WTC11 (cell line): ENCODE results near the gene CSTPP1.

Experiments
- ATF3 ChIP-seq: sonication (generic); formaldehyde crosslinking; conservative IDR thresholded peaks from 2 replicates; pipeline ENCODE4 v1.8.1; 2022; ENCODE audit warnings: mild to moderate bottlenecking, missing genetic modification reagents
- CREB1 ChIP-seq: sonication (generic); formaldehyde crosslinking; IDR thresholded peaks from 2 replicates; pipeline ENCODE4 v1.8.0; 2023; ENCODE audit warnings: mild to moderate bottlenecking, missing genetic modification reagents
- E2F4 ChIP-seq: sonication (generic); formaldehyde crosslinking; IDR thresholded peaks from 2 replicates; pipeline ENCODE4 v1.8.1; 2022; ENCODE audit warnings: low read depth, mild to moderate bottlenecking, moderate library complexity, missing genetic modification reagents, borderline replicate concordance
- E2F5 ChIP-seq: sonication (generic); formaldehyde crosslinking; IDR thresholded peaks from 2 replicates; pipeline ENCODE4 v1.8.1; 2022; ENCODE audit warnings: mild to moderate bottlenecking, moderate library complexity, missing genetic modification reagents
- ZNF416 ChIP-seq: fragments of 250-450 bp; sonication (Bioruptor Pico); IDR thresholded peaks from 2 replicates; pipeline ENCODE4 v1.9.0; 2021; ENCODE audit warnings: mild to moderate bottlenecking, inconsistent platforms
- TF ChIP-seq, protein P1 (sequence below): fragments of 200-600 bp; IDR thresholded peaks from 2 replicates; pipeline ENCODE4 v1.8.0; 2022; ENCODE audit warnings: antibody characterized with exemption
- TF ChIP-seq, protein P2 (sequence below): sonication (generic); formaldehyde crosslinking; IDR thresholded peaks from 2 replicates; pipeline ENCODE4 v1.8.0; 2022; ENCODE audit warnings: mild to moderate bottlenecking, missing genetic modification reagents

DNA sequence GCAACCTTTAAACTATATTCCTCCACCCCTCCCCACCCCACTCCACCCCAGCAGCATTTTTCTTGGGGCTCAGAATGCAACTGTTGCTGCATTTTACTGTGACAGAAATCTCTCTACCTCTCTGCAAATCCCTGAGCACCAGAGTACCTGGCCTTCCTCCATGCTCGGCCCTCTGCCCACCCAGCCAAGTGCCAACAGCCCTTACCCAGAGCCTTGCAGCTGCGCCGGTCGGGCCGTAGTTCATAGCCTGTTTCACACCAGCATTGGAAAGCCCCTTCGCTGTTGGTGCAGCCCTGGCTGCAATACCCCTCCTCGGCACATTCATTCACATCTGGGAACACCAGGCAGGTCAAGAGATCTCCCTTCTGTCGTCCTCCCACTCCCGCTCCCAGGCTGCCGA, 41.6 kb upstream of the CSTPP1 start:
- TF ChIP-seq E2F4 (no peak), ATF3 (CRISPR knock-in tag) (no peak), CREB1 (CRISPR knock-in tag) (no peak), E2F5 (CRISPR knock-in tag) (no peak), ZNF416 (no peak)
- TF ChIP-seq, protein P1, sequence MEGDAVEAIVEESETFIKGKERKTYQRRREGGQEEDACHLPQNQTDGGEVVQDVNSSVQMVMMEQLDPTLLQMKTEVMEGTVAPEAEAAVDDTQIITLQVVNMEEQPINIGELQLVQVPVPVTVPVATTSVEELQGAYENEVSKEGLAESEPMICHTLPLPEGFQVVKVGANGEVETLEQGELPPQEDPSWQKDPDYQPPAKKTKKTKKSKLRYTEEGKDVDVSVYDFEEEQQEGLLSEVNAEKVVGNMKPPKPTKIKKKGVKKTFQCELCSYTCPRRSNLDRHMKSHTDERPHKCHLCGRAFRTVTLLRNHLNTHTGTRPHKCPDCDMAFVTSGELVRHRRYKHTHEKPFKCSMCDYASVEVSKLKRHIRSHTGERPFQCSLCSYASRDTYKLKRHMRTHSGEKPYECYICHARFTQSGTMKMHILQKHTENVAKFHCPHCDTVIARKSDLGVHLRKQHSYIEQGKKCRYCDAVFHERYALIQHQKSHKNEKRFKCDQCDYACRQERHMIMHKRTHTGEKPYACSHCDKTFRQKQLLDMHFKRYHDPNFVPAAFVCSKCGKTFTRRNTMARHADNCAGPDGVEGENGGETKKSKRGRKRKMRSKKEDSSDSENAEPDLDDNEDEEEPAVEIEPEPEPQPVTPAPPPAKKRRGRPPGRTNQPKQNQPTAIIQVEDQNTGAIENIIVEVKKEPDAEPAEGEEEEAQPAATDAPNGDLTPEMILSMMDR, result no peak
- TF ChIP-seq, protein P2, sequence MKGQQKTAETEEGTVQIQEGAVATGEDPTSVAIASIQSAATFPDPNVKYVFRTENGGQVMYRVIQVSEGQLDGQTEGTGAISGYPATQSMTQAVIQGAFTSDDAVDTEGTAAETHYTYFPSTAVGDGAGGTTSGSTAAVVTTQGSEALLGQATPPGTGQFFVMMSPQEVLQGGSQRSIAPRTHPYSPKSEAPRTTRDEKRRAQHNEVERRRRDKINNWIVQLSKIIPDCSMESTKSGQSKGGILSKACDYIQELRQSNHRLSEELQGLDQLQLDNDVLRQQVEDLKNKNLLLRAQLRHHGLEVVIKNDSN (CRISPR knock-in tag), result no peak
